Measurements from ENCODE around the gene S1PR2.

The S1PR2 gene

GRCh38 chr19:10230861-10231611 lies at the start of gene S1PR2:
TSS of gene S1PR2 (minus strand) at chr19:10231331. CDS start at chr19:10224905, 6,426 bp downstream.
- peak; percentile 55 for DNase-seq (ENCODE audit: low read depth, low spot score)

GRCh38 chr19:10279737-10280442 lies 48.8 kb upstream of the S1PR2 start:
- no peak for DNase-seq (ENCODE audit: low read depth, low spot score)

GRCh38 chr19:10278935-10279334 lies 47.8 kb upstream of the S1PR2 start:
- no peak for DNase-seq (ENCODE audit: low read depth, low spot score)

GRCh38 chr19:10277795-10278589 lies 46.9 kb upstream of the S1PR2 start:
- DNase-seq (ENCODE audit: low read depth, low spot score) = no peak

- DNase-seq (ENCODE audit: low read depth, low spot score) = no peak
Observed at GRCh38 chr19:10274589-10274988, 43.5 kb upstream of the S1PR2 start.

- no peak for DNase-seq (ENCODE audit: low read depth, low spot score)
Observed at GRCh38 chr19:10271543-10272086, 40.5 kb upstream of the S1PR2 start.

GRCh38 chr19:10270616-10271394 lies 39.7 kb upstream of the S1PR2 start, which contains the start of gene ICAM1:
TSS of gene ICAM1 (plus strand) at chr19:10271120. CDS start at chr19:10271160, 40 bp downstream.
- peak; percentile 56 for DNase-seq (ENCODE audit: low read depth, low spot score)

GRCh38 chr19:10270180-10270615 lies 39.1 kb upstream of the S1PR2 start:
- no peak for DNase-seq (ENCODE audit: low read depth, low spot score)

GRCh38 chr19:10269333-10270179 lies 38.4 kb upstream of the S1PR2 start:
- peak; percentile 73 for DNase-seq (ENCODE audit: low read depth, low spot score)

- no peak for DNase-seq (ENCODE audit: low read depth, low spot score)
Observed at GRCh38 chr19:10268071-10268470, 36.9 kb upstream of the S1PR2 start.

GRCh38 chr19:10266706-10267105 lies 35.6 kb upstream of the S1PR2 start:
- DNase-seq (ENCODE audit: low read depth, low spot score) = no peak

- DNase-seq (ENCODE audit: low read depth, low spot score) = no peak
Observed at GRCh38 chr19:10262771-10263170, 31.6 kb upstream of the S1PR2 start.

- no peak for DNase-seq (ENCODE audit: low read depth, low spot score)
Observed at GRCh38 chr19:10260141-10260584, 29.0 kb upstream of the S1PR2 start.

- DNase-seq (ENCODE audit: low read depth, low spot score) = peak; percentile 81
Observed at GRCh38 chr19:10259162-10259905, 28.2 kb upstream of the S1PR2 start.

GRCh38 chr19:10258080-10258710 lies 27.1 kb upstream of the S1PR2 start:
- DNase-seq (ENCODE audit: low read depth, low spot score) = no peak

- DNase-seq (ENCODE audit: low read depth, low spot score) = no peak
Observed at GRCh38 chr19:10256970-10257615, 26.0 kb upstream of the S1PR2 start.

GRCh38 chr19:10256551-10256950 lies 25.4 kb upstream of the S1PR2 start:
- DNase-seq (ENCODE audit: low read depth, low spot score) = no peak

- no peak for DNase-seq (ENCODE audit: low read depth, low spot score)
Observed at GRCh38 chr19:10255358-10255757, 24.2 kb upstream of the S1PR2 start.
